Esophagus (tissue), 2 donors: ENCODE measurements around the gene NFIA. TPM values are rescaled to one million over a fixed set of nuclear protein-coding genes. Genes with fewer than 3 reads are reported as not detected.
A peak's percentile ranks its signal among the peaks of the same experiment; 100 is the strongest.

Source experiments
- H3K27ac ChIP-seq, 2 donors: one replicate each; pipeline ENCODE4 v1.5.1; 2013; ENCODE audit warnings: low read depth in 2 of 2, mild to moderate bottlenecking in 2 of 2, inconsistent platforms in 1 of 2, low read length in 1 of 2, moderate library complexity in 1 of 2
- H3K27me3 ChIP-seq, 2 donors: one replicate each; pipeline ENCODE4 v1.6.1; 2013; ENCODE audit warnings: low read length in 2 of 2, control low read depth in 1 of 2, mild to moderate bottlenecking in 1 of 2; ENCODE audit not compliant: insufficient read depth in 2 of 2, control insufficient read depth in 1 of 2
- H3K36me3 ChIP-seq, 2 donors: one replicate each; pipeline ENCODE4 v1.6.1; 2013; ENCODE audit warnings: low read length in 1 of 2; ENCODE audit not compliant: control insufficient read depth in 2 of 2, insufficient read depth in 2 of 2
- H3K4me1 ChIP-seq, 2 donors: one replicate each; pipeline ENCODE4 v1.6.1; 2013; ENCODE audit warnings: low read length in 1 of 2; ENCODE audit not compliant: control insufficient read depth in 2 of 2, insufficient read depth in 2 of 2
- H3K4me3 ChIP-seq, 2 donors: one replicate each; pipeline ENCODE4 v1.5.1; 2013; ENCODE audit warnings: low read length in 2 of 2, mild to moderate bottlenecking in 2 of 2, low read depth in 1 of 2, moderate library complexity in 1 of 2
- H3K9me3 ChIP-seq, 2 donors: one replicate each; pipeline ENCODE4 v1.6.1; 2013; ENCODE audit warnings: mild to moderate bottlenecking in 2 of 2, low read depth in 1 of 2, low read length in 1 of 2, moderate library complexity in 1 of 2; ENCODE audit not compliant: control insufficient read depth in 2 of 2, insufficient read depth in 1 of 2
- WGBS, 2 donors: extraction: QIAGEN DNeasy Blood & Tissue Kit; methylation state at CpG; one replicate each; pipeline ENCODE4 v1.1.7; 2013; 5-methylcytosine and 5-hydroxymethylcytosine counted together
- polyA plus RNA-seq, 2 donors: library from polyadenylated mRNA; stranded (reverse); fragments of 200-250 nt; gene quantifications; one replicate each; pipeline ENCODE4 v1.2.3, GENCODE V29; 2013
- donor health status: healthy with polysubstance abuse.
- donor health status: Bipolar disorder and iron deficiency.

NFIA gene
- polyA plus RNA-seq, 2 donors = 9.0 to 11.0 TPM

GRCh38 chr1:61051719-61052394 lies 30.5 kb upstream of the NFIA start:
- peaks cover 2 to 6% of the 10 kb centered on the region in 2 donors for H3K4me1 ChIP-seq
- peak overlapping the region; percentile 7 to 13 for H3K27ac ChIP-seq
- 88 to 89% methylated on average over 23 of the region's 23 CpGs for WGBS, 2 donors
- H3K9me3 ChIP-seq = no peaks in the 10 kb centered on the region
- H3K4me3 ChIP-seq = no peak overlapping the region
- H3K27me3 ChIP-seq = no peaks in the 10 kb centered on the region
- H3K36me3 ChIP-seq = no peaks in the 10 kb centered on the region

- no peaks in the 10 kb centered on the region for H3K9me3 ChIP-seq
- no peaks in the 10 kb centered on the region for H3K27me3 ChIP-seq
- no peak overlapping the region for H3K4me3 ChIP-seq
- peak overlapping the region in 1 of 2 donors; percentile 40 for H3K27ac ChIP-seq
- H3K4me1 ChIP-seq = peaks cover 2 to 6% of the 10 kb centered on the region in 2 donors
- 79 to 84% methylated on average over 10 of the region's 10 CpGs for WGBS, 2 donors
- no peaks in the 10 kb centered on the region for H3K36me3 ChIP-seq
Observed at GRCh38 chr1:61052395-61053225, 29.8 kb upstream of the NFIA start.

GRCh38 chr1:61053226-61053711 lies 29.1 kb upstream of the NFIA start:
- no peaks in the 10 kb centered on the region for H3K9me3 ChIP-seq
- peaks cover 2 to 6% of the 10 kb centered on the region in 2 donors for H3K4me1 ChIP-seq
- WGBS, 2 donors = 51 to 54% methylated on average over 10 of the region's 10 CpGs
- peak overlapping the region; percentile 61 to 70 for H3K27ac ChIP-seq
- H3K36me3 ChIP-seq = no peaks in the 10 kb centered on the region
- no peaks in the 10 kb centered on the region for H3K27me3 ChIP-seq
- H3K4me3 ChIP-seq = peak overlapping the region; percentile 47 to 52

GRCh38 chr1:61053712-61054600 lies 28.4 kb upstream of the NFIA start:
- Histone ChIP-seq H3K36me3 (no peaks in the 10 kb centered on the region), H3K4me3 (peak overlapping the region; percentile 47 to 52), H3K27me3 (no peaks in the 10 kb centered on the region)

GRCh38 chr1:61054601-61054993 lies 27.8 kb upstream of the NFIA start:
- WGBS, 2 donors = 85 to 89% methylated on average over 13 of the region's 13 CpGs
- no peak overlapping the region for H3K4me3 ChIP-seq
- no peaks in the 10 kb centered on the region for H3K9me3 ChIP-seq
- H3K27me3 ChIP-seq = no peaks in the 10 kb centered on the region
- peaks cover 2 to 6% of the 10 kb centered on the region in 2 donors for H3K4me1 ChIP-seq
- H3K36me3 ChIP-seq = no peaks in the 10 kb centered on the region
- peak overlapping the region; percentile 61 to 72 for H3K27ac ChIP-seq

More at GRCh38 chr1:61053712-61054600, 28.4 kb upstream of the NFIA start:
- 21% methylated on average over 54 of the region's 54 CpGs for WGBS, 2 donors
- Histone ChIP-seq H3K27ac (peak overlapping the region; percentile 61 to 72), H3K4me1 (peaks cover 2 to 6% of the 10 kb centered on the region in 2 donors), H3K9me3 (no peaks in the 10 kb centered on the region)

GRCh38 chr1:61055110-61055614 lies 27.2 kb upstream of the NFIA start:
- H3K36me3 ChIP-seq = no peaks in the 10 kb centered on the region
- no peak overlapping the region for H3K4me3 ChIP-seq
- H3K27ac ChIP-seq = peak overlapping the region; percentile 61 to 72
- H3K9me3 ChIP-seq = no peaks in the 10 kb centered on the region
- peaks cover 2 to 6% of the 10 kb centered on the region in 2 donors for H3K4me1 ChIP-seq
- no peaks in the 10 kb centered on the region for H3K27me3 ChIP-seq

- Histone ChIP-seq H3K4me1 (peaks cover 2 to 6% of the 10 kb centered on the region in 2 donors), H3K4me3 (no peak overlapping the region), H3K36me3 (no peaks in the 10 kb centered on the region), H3K27ac (peak overlapping the region in 1 of 2 donors; percentile 83), H3K9me3 (no peaks in the 10 kb centered on the region), H3K27me3 (no peaks in the 10 kb centered on the region)
- WGBS, 2 donors = 53 to 60% methylated on average over 2 of the region's 2 CpGs
Observed at GRCh38 chr1:61056196-61056572, 26.2 kb upstream of the NFIA start.

- Histone ChIP-seq H3K4me3 (peak overlapping the region; percentile 70 to 88), H3K27me3 (no peaks in the 10 kb centered on the region), H3K27ac (peak overlapping the region; percentile 80 to 83), H3K4me1 (peaks cover 2 to 6% of the 10 kb centered on the region in 2 donors), H3K36me3 (no peaks in the 10 kb centered on the region), H3K9me3 (no peaks in the 10 kb centered on the region)
- 2% methylated on average over 50 of the region's 50 CpGs for WGBS, 2 donors
Observed at GRCh38 chr1:61056573-61057439, 25.6 kb upstream of the NFIA start.
